HCT116 (cell line): ENCODE measurements around the gene ADAMTSL5. TPM values are rescaled to one million over a fixed set of nuclear protein-coding genes. Genes with fewer than 3 reads are reported as not detected.

ENCODE experiments used
- ATAC-seq: fragments of 200-7000 bp; cut with Tn5 transposase; 2 replicates; pipeline ENCODE4 v1.9.1; 2020; ENCODE audit warnings: mild to moderate bottlenecking, moderate library complexity
- BruUV-seq: library from RNA; stranded (reverse); fragments of 400-500 nt; replicated peaks from 2 replicates; lab custom pipeline; 2021; lab: Mats Ljungman, UMichigan
- CTCF ChIA-PET: fragments of 300-600 bp; sonication (Branson Sonifier 250); formaldehyde crosslinking; loops from one replicate; lab custom pipeline; 2021; ENCODE audit warnings: antibody characterized with exemption; lab: Charles Lee
- POLR2A ChIA-PET: fragments of 300-600, 350-600 bp; sonication (Branson Sonifier 250); formaldehyde crosslinking; loops from one replicate; lab custom pipeline; 2021; ENCODE audit warnings: antibody characterized with exemption; lab: Charles Lee
- RAD21 ChIA-PET, 2 experiments: fragments of 300-600 bp; sonication (Branson Sonifier 250); formaldehyde crosslinking; loops; one replicate each; lab custom pipeline; 2023; ENCODE audit warnings: low total read pairs in 2 of 2; ENCODE audit not compliant: uncharacterized antibody in 2 of 2, unreplicated experiment in 2 of 2, low non-redundant PET in 1 of 2; lab: Charles Lee
- DNase-seq: peaks from one replicate; pipeline ENCODE4 v3.0.0-alpha.2; 2010; ENCODE audit warnings: low read depth, low spot score
- H2AFZ ChIP-seq: fragments of 200-600 bp; shearing (Covaris generic), sonication (generic); 2 replicates; pipeline ENCODE4 v1.6.1; 2017; ENCODE audit warnings: low read depth, mixed run types, mixed read lengths, antibody characterized with exemption, low read length; ENCODE audit not compliant: poor library complexity, severe bottlenecking
- H3K27ac ChIP-seq: 2 replicates; pipeline ENCODE4 v1.5.1; 2012; ENCODE audit warnings: low read depth, low read length
- H3K27me3 ChIP-seq: fragments of 200-600 bp; sonication (generic); 2 replicates; pipeline ENCODE4 v1.6.1; 2016; ENCODE audit warnings: mixed run types, low read length, mixed read lengths; ENCODE audit not compliant: insufficient read depth
- H3K36me3 ChIP-seq, 2 experiments: fragments of 200-500 bp in 1 of 2; fragments of 200-600 bp in 1 of 2; sonication (Bioruptor generic) in 1 of 2; sonication (generic) in 1 of 2; 2 replicates each; pipeline versions ENCODE4 v1.5.1 to v1.6.1; 2014 to 2016; ENCODE audit warnings: low read length in 2 of 2, inconsistent platforms in 1 of 2, mixed read lengths in 1 of 2, mixed run types in 1 of 2; ENCODE audit not compliant: insufficient read depth in 2 of 2, control insufficient read depth in 1 of 2
- H3K4me1 ChIP-seq, 2 experiments: fragments of 200-600 bp in 1 of 2; sonication (generic) in 1 of 2; 2 replicates each; pipeline versions ENCODE4 v1.5.1 to v1.6.1; 2012 to 2017; ENCODE audit warnings: low read length in 2 of 2, inconsistent platforms in 1 of 2, mild to moderate bottlenecking in 1 of 2, mixed read lengths in 1 of 2, mixed run types in 1 of 2, moderate library complexity in 1 of 2; ENCODE audit not compliant: insufficient read depth in 2 of 2, control insufficient read depth in 1 of 2
- H3K4me2 ChIP-seq: fragments of 200-600 bp; sonication (generic); 2 replicates; pipeline ENCODE4 v1.6.1; 2017; ENCODE audit warnings: mixed run types, low read length, mixed read lengths
- H3K4me3 ChIP-seq, 2 experiments: fragments of 200-600 bp in 1 of 2; sonication (generic) in 1 of 2; replicated peaks in 1 of 2; 2 replicates each; pipeline ENCODE4 v1.5.1; 2011 to 2016; ENCODE audit warnings: low read length in 2 of 2, control low read depth in 1 of 2, low read depth in 1 of 2, mild to moderate bottlenecking in 1 of 2, mixed read lengths in 1 of 2, mixed run types in 1 of 2
- H3K79me2 ChIP-seq: fragments of 200-600 bp; sonication (generic); 2 replicates; pipeline ENCODE4 v1.6.1; 2017; ENCODE audit warnings: mild to moderate bottlenecking, mixed run types, low read length, moderate library complexity, mixed read lengths; ENCODE audit not compliant: insufficient read depth
- H3K9ac ChIP-seq: fragments of 200-600 bp; sonication (generic); 2 replicates; pipeline ENCODE4 v1.6.1; 2016; ENCODE audit warnings: low read length, mixed read lengths
- H3K9me2 ChIP-seq: fragments of 200-600 bp; sonication (generic), shearing (Covaris generic); 2 replicates; pipeline ENCODE4 v1.6.1; 2017; ENCODE audit warnings: mixed run types, mild to moderate bottlenecking, moderate library complexity; ENCODE audit not compliant: insufficient read depth
- H3K9me3 ChIP-seq, 2 experiments: fragments of 200-500 bp in 1 of 2; fragments of 200-600 bp in 1 of 2; sonication (Bioruptor generic) in 1 of 2; sonication (generic) in 1 of 2; 2 replicates each; pipeline ENCODE4 v1.6.1; 2014 to 2017; ENCODE audit warnings: low read length in 2 of 2, mixed read lengths in 2 of 2, inconsistent platforms in 1 of 2, low read depth in 1 of 2, mild to moderate bottlenecking in 1 of 2, mixed run types in 1 of 2, moderate library complexity in 1 of 2; ENCODE audit not compliant: control insufficient read depth in 1 of 2, insufficient read depth in 1 of 2
- H4K20me1 ChIP-seq: fragments of 200-600 bp; sonication (generic), shearing (Covaris generic); 2 replicates; pipeline ENCODE4 v1.6.1; 2017; ENCODE audit warnings: mixed run types, mild to moderate bottlenecking, moderate library complexity; ENCODE audit not compliant: insufficient read depth
- CTCF ChIP-seq, 3 experiments: fragments of 200-600 bp in 1 of 3; sonication (generic) in 1 of 3; IDR thresholded peaks in 2 of 3; conservative IDR thresholded peaks in 1 of 3; 2 replicates each; pipeline ENCODE4 v1.5.1; 2012 to 2017; ENCODE audit warnings: low read depth in 2 of 3, low read length in 2 of 3, antibody characterized with exemption in 1 of 3, borderline replicate concordance in 1 of 3, control low read depth in 1 of 3, mild to moderate bottlenecking in 1 of 3, mixed read lengths in 1 of 3, mixed run types in 1 of 3, moderate library complexity in 1 of 3; ENCODE audit not compliant: insufficient read depth in 1 of 3
- EGR1 ChIP-seq: IDR thresholded peaks from 2 replicates; pipeline ENCODE4 v1.6.1; 2012; ENCODE audit warnings: low read depth
- EZH2 ChIP-seq: fragments of 200-600 bp; sonication (generic); IDR thresholded peaks from 2 replicates; pipeline ENCODE4 v1.6.1; 2017; ENCODE audit warnings: antibody characterized with exemption, mixed run types
- EZH2phosphoT487 ChIP-seq: fragments of 200-600 bp; IDR thresholded peaks from 2 replicates; pipeline ENCODE4 v1.6.1; 2018; ENCODE audit warnings: antibody characterized with exemption, borderline replicate concordance
- SIN3A ChIP-seq: IDR thresholded peaks from 2 replicates; pipeline ENCODE4 v1.6.1; 2012; ENCODE audit warnings: low read depth
- SP1 ChIP-seq: IDR thresholded peaks from 2 replicates; pipeline ENCODE4 v1.6.1; 2012; ENCODE audit warnings: low read depth
- YY1 ChIP-seq: IDR thresholded peaks from 2 replicates; pipeline ENCODE4 v1.6.1; 2011; ENCODE audit warnings: low read length, low read depth, moderate library complexity, mild to moderate bottlenecking; ENCODE audit not compliant: insufficient replicate concordance; ENCODE audit errors: extremely low read depth
- intact Hi-C: fragments of 100-400 bp; cut with micrococcal nuclease; formaldehyde crosslinking; loops from 2 replicates; pipeline ENCODE4 v1.10.0; 2022
- total RNA-seq: library from RNA; stranded (reverse); gene quantifications from one replicate; pipeline ENCODE4 v1.2.1, GENCODE V29; 2021; ENCODE audit not compliant: unreplicated experiment
- TF ChIP-seq, protein P1 (sequence below): IDR thresholded peaks from 2 replicates; pipeline ENCODE4 v1.6.1; 2012

Gene ADAMTSL5
- total RNA-seq, 1 experiment from 2014 or later: 24.0 TPM

DNA sequence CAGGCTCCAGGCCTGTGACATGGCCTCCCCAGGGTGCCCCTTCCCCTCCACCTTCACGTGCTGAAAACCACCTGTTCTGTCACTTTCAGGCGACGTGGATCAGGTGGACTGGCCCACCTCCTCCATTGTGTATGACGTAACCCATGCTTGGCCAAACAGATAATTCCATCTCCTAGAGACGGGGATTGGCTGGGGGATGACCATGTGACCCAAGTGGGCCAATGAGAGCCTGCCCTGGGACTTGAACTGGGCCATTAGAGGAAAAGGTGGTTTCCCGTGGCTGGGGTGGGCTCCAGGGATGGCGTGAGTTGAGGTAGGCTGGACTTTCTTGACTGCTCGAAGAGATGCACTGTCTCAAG lies 3.6 kb upstream of the ADAMTSL5 start:
- H3K27me3 ChIP-seq: no peaks in the 10 kb centered on the region
- ChIA-PET POLR2A (no interaction called here), RAD21 (no interaction called here), CTCF (no interaction called here)
- no peak overlapping the region for H3K4me2 ChIP-seq
- H3K4me3 ChIP-seq: no peak overlapping the region
- no peak for ATAC-seq
- no peaks in the 10 kb centered on the region for H3K36me3 ChIP-seq
- no peaks in the 10 kb centered on the region for H3K9me2 ChIP-seq
- no peak for DNase-seq
- intact Hi-C loops: no loop called here
- H4K20me1 ChIP-seq: no peaks in the 10 kb centered on the region
- no peak overlapping the region for H3K27ac ChIP-seq
- no peaks in the 10 kb centered on the region for H3K9me3 ChIP-seq
- H3K9ac ChIP-seq: no peak overlapping the region
- no TSS peak for BruUV-seq
- peaks cover 10% of the 10 kb centered on the region; the same call in 1 of the 2 replicates for H3K79me2 ChIP-seq
- H3K4me1 ChIP-seq: peaks cover 10 to 27% of the 10 kb centered on the region in 2 experiments
- TF ChIP-seq SIN3A: no peak
- TF ChIP-seq, protein P1, sequence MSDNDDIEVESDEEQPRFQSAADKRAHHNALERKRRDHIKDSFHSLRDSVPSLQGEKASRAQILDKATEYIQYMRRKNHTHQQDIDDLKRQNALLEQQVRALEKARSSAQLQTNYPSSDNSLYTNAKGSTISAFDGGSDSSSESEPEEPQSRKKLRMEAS: no peak
- TF ChIP-seq CTCF (IDR thresholded peaks at IDR 0.05 in 2 of 3, conservative IDR thresholded peaks at IDR 0.05 in 1 of 3; ENCODE audit: borderline replicate concordance in 1 of 3, insufficient read depth in 1 of 3, low read depth in 2 of 3, low read length in 2 of 3): no peak
- no peak for TF ChIP-seq EGR1
- no peak for TF ChIP-seq YY1
- TF ChIP-seq EZH2: no peak
- no peak for TF ChIP-seq SP1
- TF ChIP-seq EZH2phosphoT487: no peak
- H2AFZ ChIP-seq: no peak overlapping the region
